Fibroblast of skin of abdomen (primary cell): ENCODE measurements around the gene PTPRM.
A peak's percentile ranks its signal among the peaks of the same experiment; 100 is the strongest.

ENCODE experiments used
- DNase-seq: peaks from one replicate; pipeline ENCODE4 v3.0.0-alpha.2; 2013

The PTPRM gene

DNA sequence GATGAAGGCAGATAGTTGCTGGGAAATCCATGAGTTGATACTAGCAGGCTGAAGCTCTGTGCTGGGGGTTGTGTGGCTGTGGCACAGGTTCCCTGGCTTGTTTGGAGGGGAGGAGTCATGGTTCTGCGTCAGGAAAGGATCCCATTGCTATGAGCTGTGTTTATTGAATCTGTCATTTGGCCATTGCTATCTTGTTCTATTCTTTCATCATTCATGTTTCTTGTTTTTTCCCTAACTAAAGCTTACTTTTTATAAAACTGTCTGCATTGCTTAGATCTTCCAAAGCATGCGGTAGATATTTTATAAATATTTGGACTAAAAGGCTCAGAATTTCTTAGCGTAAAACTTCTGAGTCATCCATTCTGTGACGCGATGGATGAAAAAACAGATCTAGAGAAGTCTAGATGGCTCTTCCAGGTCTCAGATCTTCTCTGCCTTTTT lies 335.3 kb downstream of the PTPRM start:
- peak; percentile 37 for DNase-seq

DNA sequence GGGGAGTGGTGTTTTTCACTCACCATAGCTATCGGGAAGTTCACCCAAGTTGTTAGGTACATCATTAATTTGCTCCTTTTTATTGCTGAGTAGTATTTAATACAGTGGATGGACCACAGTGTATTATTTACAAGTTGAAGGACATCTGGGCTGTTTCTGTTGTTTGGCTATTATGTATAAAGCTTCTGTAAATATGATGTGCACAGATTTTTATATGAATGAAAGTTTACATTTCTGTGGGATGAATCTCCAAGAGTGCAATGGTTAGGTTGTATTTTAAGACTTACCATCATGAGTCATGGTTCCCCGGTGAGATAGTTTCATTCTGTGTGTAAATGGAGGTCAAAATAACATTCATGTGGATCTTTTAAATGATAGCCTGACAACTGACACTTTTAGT lies 337.4 kb downstream of the PTPRM start:
- peak; percentile 66 for DNase-seq

DNA sequence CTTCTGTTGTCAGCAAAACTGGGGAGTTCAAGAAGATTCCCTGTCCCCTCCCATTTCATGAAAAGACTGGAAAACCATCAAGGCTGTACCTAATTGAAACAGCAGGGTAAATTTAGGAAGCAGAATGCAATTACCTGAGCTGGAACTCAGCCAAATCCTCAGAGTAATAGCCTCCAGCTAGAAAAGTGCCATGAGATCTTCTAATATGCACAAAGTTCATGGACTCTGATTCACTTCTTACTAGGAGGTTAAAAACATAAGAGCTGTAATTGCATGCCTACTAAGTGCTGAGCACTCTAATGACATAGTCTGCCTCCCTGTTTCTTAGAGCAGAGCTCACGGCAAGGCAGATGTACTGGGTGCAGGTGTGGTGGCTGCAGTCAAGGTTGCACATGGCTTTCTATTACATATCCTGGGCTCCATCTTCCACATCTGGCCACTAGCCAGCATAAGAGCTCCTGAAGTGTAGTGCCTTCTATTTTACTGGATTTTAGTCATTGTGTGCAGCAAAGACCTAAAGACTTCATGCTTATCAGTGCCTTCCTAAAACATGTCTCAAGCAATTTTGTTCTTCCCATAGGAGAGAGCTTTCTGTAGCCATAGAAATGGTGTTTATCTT lies 341.7 kb downstream of the PTPRM start:
- no peak for DNase-seq

DNA sequence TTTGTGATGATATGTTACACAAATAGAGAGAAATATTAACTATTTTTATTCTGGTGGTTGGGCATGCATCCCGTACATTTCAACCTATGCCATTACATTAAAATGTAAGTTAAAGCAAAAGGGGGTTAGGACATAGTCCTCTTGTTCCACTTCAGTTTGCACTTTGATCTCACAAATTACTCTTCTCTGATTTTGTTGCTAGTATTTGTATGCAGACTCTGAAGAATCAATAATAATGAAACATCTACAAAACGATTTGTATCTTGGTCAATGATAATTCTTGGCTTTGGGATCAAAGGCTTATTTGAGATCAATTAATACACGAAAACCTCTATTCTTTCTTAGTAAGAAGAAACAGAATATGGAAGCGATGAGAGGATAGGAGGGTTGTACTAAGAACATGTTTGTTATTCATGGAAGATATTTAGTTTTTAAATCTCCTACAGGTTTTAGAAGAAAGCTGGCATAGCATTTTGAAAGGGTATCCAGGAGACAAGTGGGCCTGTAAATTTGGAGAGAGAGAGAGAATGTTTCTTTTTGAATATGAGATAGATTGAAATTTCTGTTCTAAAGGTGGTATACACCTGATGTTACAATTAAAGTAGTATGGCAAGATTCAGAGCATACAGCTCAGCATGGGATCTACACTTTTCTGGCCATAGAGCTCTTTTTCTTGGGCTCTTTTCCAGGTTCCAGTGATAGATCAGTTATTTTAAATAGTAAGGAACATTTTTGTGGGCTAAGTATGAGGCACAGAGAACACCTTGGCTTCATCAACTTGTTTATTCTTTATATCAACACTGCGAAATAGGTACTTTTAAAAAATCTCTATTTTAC lies 347.9 kb downstream of the PTPRM start:
- DNase-seq: no peak

DNA sequence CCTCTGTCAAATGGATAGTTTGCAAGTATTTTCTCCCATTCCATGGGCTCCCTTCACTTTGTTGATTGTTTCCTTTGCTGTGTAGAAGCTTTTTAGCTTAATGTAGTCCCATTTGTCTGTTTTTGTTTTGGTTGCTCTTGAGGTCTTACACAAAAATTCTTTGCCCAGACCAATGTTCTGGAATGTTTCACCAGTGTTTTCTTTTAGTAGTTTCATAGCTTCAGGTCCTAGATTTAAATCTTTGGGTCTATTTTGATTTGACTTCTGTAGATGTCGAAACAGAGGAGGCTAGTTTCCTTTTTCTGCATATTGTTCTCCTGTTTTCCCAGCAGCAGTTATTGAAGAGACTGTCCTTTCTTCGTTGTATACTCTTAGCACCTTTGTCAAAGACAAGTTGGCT lies 351.6 kb downstream of the PTPRM start:
- no peak for DNase-seq

DNA sequence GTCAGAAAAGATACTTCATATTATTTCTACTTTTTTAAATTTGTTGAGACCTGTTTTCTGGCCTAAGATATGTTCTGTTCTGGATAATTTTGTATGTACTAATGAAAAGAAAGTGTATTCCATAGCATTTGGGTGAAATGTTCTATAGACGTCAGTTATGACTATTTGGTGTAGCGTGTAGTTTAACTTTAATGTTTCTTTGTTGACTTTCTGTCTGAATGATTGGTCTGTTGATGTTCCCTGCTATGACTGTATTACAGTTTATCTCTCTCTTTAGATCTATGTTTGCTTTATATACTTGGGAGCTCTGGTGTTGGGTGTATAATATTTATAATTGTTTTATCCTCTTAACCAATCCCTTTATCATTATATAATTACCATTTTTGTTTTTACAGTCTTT lies 352.4 kb downstream of the PTPRM start:
- no peak for DNase-seq

DNA sequence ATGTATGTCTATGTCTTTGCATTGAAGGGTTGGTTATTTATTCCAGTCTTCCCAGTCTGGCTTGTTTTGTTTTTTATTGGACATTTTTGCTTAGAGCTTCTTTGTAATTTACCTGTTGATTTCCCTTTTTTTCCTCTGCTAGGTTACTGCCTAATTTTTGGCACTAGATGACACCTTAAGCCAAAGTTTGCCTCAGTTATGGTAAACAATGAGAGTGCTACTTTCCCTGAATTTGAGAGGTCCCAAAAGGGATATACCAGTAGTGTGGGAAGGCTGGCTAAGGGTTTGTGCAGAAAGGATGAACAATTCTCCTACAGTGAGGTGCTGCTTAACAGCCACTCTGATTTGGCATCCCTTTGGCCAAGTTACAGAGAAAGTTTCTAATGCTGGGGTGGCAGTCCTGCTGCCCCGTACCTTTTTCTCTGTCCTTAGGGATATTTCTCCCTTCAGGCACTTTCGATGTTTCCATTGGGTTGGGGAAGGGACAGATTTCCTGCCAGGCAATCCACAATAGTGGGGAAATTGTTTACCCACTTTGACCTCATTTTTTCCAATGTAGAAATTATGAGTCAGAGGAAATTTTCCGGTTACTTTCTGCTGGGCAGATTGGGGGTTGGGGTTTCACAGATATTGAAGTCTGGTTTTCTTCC lies 354.9 kb downstream of the PTPRM start:
- DNase-seq: peak; percentile 61

DNA sequence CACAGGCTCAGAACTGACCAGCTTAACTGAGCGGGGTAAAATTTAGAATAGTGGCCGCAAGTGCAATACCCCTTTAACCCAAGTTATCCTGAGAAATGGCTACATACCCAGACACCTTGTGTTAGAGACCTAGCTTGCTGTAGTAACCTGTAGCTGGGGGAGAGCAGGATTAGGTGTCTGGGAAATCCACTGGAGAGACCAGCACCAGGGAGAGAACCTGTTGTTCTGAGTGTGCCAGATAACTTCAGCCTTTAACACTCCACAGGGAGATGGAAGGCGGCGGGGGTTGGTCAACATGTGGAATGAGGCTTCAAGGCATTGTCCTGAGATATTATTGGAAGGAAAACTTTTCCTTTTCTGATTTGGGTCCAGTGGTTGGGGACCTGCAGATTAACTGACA lies 356.0 kb downstream of the PTPRM start:
- DNase-seq: no peak

DNA sequence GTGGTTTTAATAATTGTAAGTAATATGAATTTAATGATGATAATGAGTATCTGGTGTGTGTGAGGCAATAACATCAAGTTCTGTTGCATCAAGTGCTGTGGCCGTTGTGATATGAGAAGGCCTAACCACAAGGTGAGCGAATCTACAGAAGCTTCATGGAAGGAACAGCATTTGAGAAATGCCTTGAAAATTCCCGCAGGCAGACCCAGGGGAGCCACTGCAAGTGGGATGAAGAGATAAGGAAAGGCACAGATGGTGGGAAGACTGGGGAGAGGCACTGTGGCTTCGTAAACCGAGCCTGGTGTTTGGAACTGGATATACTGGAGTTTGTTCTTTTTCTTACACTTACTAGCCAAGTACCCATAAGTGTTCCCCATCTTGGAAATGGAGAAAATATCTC lies 357.5 kb downstream of the PTPRM start:
- no peak for DNase-seq

DNA sequence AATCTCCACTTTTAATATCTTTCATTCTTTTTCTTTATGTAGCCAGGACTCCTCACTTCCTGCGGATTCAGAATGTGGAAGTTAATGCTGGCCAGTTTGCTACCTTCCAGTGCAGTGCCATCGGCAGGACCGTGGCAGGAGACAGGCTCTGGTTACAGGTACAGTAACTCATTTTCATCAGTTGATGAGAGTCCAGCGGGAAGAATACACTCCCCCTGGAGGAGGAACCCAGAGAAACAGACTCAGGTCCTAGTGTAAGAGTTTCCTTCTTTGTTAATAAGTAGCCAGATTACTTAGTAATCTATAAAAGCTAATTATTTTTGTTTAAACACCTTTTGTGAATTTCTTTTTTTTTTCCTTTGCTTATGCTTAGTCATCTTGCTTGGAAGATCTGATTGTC lies 359.4 kb downstream of the PTPRM start:
- DNase-seq: no peak

DNA sequence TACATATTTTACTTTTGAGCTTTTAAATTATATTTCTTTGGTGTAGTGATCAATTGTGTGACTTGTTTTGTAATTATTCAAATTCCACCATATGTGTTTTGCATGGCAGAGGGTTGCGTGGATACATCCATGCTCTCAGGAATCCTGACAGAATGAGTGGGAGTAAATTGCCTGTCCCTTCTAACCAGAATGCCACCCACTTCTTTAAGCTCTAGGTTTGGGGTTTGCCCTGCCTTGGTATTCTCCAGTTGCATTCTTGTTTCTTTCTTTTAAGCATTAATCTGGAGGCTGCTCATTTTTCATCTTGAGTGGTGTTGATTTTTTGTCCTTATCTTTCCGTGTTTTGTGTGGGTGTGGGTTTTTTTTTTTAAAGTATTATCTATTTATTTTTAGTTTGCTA lies 360.0 kb downstream of the PTPRM start:
- no peak for DNase-seq

DNA sequence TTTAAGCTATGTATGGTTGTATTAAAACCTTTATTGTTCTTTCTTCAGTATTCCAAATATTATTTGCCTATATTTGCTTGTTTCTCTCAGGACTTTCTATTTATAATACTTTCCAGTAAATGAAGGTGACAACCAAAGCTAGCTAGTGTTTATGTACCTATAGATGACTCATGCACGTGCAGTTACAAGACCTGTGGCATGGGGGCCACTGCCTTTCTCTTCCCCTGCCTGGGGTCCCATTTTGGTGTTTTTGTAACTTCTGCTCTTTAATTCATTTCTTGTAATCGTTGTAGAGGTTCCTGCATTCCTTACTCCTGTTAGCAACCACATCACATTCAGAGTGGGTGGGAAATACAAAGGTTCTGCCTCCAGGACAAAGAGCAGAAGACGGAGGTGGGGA lies 364.6 kb downstream of the PTPRM start:
- DNase-seq: no peak

DNA sequence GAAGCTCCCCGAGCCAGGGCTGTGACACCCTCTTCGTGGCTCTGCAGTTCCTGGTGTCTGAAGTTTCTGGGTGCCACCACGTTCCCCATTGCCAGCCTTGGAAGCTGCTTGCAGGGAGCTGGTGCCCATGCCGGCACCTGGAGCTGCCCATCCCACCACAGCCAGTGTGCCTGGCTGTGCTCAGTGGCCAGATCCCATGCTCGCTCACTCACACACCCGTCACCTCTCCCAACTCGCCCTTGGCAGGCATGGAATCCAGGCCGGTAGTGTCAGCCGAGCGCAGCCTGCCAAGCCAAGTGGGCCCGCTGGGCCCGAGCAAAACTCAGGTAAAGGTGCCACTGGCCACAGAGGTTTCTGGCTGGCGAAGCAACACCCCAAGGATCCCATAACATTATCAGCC lies 370.2 kb downstream of the PTPRM start:
- no peak for DNase-seq

DNA sequence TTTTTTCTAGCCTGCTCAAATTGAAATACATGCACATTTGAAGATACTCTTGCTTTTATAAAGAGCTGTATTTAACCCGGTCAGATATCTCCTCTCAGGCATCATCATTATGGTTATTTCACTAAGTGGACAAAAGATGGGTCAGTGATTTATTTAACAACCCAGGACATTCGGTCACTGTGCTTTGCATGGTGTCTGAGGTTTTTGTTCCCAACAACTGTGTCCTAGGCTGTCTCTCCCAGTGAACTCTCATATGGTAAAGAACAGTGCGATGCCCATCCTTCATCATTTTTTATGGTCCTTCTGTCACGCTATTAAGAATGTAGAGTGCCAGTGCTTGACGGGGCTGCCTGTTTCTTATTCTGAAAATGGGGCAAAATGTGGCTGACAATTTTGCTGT lies 372.4 kb downstream of the PTPRM start:
- DNase-seq: no peak

DNA sequence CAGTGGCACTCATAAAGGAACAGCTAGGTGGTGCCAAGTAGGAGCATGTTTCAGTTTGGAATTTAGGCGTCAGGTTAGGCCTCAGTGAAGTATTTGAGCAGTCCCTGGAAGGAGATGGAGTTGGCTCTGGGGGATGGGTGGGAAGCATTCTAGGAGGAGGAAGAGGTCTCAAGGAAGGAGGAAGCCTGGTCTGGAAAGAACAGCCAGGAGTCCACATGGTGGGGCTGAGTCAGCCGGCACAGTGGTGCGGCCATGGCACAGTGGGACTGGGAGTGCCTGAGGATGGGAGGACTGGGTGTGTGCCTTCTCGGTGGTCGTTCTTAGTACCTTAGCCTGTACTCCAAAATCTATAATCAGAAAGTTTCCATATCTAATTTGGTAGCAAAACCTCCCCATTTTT lies 373.3 kb downstream of the PTPRM start:
- DNase-seq: no peak

DNA sequence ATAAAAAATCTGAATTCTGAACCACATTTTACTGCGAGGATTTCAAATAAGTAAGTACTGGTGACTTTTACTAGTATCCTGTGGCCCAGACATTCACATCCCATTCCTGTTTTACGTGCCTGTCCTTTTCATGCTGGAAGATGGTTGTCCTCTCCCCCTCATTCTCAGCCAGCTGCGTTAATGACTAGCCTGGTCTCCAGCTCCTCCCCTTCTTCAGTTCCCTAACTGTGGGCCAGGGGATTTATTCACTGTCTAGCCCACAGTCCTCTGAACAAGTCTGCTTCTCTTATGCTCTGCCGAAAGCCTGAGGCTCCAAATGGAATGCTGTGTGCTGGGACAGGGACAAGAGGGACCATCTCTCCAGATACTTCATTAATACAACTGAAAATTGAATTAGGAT lies 373.9 kb downstream of the PTPRM start:
- DNase-seq: no peak

DNA sequence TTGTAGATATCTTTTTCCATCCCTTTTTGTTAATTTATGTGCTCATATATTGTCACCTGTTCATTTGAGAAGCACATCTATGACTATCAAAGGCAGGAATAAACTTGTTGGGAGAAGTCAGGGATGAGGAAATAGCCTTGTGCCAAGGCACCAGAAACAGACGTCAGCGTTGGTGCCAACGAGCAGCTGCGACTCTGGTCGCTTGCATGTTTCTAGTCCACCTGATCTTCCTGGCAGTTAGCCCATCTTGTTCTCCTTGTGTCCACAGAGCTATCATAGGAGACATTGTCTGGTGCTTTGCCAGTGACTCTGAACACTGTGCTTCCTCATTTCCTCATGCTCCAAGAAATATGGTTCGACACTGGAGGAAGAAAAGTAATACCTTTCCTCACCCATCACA lies 374.4 kb downstream of the PTPRM start:
- no peak for DNase-seq

DNA sequence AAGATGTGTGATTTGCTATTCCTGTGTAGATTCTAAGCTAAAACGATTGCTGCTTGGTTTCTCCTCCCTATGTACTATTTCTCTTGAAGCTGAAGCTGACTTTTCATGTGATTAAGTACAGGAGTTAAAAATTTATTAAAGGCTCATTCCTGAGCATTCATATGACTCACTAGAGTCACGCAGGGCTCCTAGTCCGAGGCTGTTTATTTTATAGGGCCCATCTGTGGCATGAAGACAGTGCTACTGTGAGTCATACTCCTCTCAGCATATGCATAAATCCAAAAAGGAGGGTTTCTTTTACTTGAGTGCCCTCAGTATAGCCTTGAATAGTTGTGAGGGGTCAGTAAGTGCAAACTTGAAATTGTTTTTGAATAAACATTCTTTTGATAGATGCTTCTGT lies 378.8 kb downstream of the PTPRM start:
- DNase-seq: peak; percentile 96

DNA sequence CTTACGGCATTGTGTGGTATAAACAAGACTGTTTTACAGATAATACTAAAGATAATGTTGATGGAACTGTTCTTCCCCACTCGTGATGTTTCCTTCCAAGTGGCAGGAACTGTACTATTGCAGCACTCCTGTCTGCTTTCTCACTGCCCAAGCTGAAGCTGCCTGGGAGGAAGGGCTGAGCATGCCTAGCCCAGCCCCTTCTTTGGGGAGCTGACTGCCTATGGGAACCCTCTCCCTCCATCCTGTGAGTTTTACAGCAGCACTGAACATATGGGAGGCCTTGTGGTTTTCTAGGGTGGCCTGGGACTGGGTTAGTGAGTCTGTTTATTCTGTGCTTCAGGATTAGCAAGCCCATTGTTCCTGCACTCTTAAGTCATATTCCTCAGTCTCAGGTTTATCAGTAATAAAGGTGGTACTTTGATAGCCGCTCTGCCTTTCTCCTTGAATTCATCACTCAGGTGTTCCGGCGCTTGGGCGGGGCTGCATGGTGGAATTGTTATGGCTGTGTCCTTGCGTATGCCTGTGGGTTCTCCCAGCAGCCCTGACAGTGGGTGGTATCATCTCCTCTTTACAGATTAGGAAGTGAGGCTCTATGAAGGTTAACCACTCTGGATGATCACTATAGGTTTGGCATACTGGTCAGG lies 379.7 kb downstream of the PTPRM start:
- peak; percentile 89 for DNase-seq

DNA sequence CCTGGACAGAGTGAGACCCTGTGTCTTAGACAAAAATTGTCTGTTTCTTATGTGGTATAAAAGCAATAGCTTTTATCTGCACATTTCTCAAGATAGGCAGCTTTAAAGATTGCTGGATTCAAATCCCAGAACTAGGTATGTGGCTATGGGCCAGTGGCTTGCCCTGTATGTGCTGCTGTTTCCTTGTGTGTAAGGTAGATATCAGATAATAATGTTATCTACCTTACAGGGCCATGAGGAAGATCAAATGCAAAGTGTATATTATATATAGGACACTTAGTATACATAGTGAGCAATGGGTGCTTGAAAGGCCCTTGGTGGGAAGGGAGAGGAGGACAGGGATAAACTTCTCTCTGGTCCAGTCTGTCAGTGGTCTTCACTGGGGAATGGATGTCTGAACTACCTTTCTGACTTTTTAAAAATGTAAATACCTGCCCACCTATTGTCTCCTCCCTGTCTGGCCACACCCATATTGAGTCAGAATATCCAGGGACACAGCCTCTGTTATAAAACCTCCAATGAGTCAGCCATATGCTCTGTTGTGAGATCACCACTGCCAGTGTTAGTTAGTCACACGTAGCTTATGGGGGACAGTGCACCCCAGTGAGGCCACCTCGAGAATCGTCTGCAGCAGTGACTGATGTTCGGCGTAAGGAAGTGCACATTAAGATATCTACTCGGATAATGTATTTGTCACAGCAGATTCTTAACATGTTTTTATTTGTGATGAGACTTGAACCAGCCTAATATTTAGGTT lies 383.4 kb downstream of the PTPRM start:
- peak; percentile 50 for DNase-seq

DNA sequence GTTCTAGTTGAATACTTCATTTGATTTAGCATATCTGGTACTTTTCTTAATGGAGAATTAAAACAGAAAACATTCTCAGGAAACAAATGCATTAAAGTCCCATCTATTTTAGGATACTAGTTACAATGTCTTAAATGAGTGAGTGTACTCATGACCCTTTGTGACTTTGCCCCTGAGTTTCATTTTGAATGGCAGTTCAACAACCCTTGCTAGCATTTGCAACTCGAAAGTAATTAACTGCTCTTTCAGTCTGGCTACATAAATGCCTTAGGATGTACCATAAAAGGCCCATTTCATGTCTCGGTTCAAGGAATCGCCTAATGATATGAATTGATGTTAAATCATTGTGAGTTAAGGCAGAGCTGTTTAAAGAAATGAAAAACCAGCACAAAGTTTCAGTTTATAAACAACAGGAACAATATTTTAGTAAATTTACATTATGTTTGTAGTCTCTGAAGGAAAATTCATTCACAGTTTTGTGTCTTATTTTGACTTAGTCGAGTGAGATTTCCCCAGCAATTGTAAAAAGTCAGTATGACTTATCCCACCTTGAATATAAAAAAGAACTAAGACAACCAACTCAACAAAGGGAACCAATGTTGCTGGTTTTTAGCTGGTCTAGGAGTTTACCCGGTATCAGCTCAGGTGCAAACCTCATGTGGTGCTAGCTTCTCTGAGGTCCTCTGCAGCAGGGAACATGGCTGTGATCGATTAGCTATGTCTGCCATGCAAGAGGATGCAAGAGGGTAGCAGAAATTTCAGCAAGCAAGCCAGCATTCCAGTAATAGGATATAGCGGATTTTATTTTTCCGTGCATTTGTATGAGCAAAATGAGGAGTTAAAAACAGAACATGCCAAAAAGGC lies 386.2 kb downstream of the PTPRM start:
- DNase-seq: no peak

DNA sequence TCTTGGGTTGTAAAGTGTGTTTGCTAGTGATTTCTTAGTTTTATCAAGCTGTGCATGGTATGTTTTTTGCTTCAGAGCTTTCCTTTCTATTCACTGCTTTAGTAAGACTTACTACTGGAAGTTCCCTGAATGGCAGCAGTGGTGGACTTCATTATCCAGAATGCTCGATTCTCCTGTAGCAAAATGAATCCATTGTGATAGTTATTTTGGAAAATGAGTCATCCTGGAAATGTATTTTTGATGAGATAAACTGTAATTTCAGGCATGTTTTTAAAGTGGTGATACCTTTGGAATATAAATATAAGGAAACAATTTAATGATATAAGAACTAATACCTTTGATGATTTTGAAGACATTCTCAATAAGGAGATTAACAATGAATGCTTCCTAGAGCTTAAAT lies 387.1 kb downstream of the PTPRM start:
- no peak for DNase-seq
